Limb (tissue), 2 donors: ENCODE results near the gene EEF1B2.
A peak's percentile ranks its signal among the peaks of the same experiment; 100 is the strongest.
"Not testable (repeated sequence)": the region's sequence is repeated elsewhere in the genome, so short reads cannot be mapped to it uniquely, and the experiment has no call there.

Experiments
- DNase-seq, 2 donors: peaks; one replicate each; pipeline ENCODE4 v3.0.0-alpha.2; 2016; ENCODE audit errors: extremely low spot score in 2 of 2

Gene EEF1B2

GRCh38 chr2:206159346-206160124 lies at the start of gene EEF1B2, which contains the start of gene NDUFS1:
Gene EEF1B2 (plus strand): TSS chr2:206159895. CDS start chr2:206159980, 85 bp downstream.
Gene NDUFS1 (minus strand): TSS chr2:206159444. CDS start chr2:206153678, 5,766 bp downstream.
- DNase-seq = peak; percentile 97 to 98

GRCh38 chr2:206112108-206112507 lies 47.6 kb upstream of the EEF1B2 start:
- no peak for DNase-seq

- no peak for DNase-seq
Measured at GRCh38 chr2:206112846-206113547, 46.7 kb upstream of the EEF1B2 start.

- DNase-seq = no peak
Measured at GRCh38 chr2:206115026-206115578, 44.6 kb upstream of the EEF1B2 start.

- no peak for DNase-seq
Measured at GRCh38 chr2:206116278-206116677, 43.4 kb upstream of the EEF1B2 start.

- not testable (repeated sequence) for DNase-seq
Measured at GRCh38 chr2:206122569-206122968, 37.1 kb upstream of the EEF1B2 start.

- no peak for DNase-seq
Measured at GRCh38 chr2:206125901-206126300, 33.8 kb upstream of the EEF1B2 start.

- no peak for DNase-seq
Measured at GRCh38 chr2:206127656-206128055, 32.0 kb upstream of the EEF1B2 start.

GRCh38 chr2:206143451-206143850 lies 16.2 kb upstream of the EEF1B2 start:
- DNase-seq = no peak

GRCh38 chr2:206144383-206144782 lies 15.3 kb upstream of the EEF1B2 start:
- DNase-seq = no peak

GRCh38 chr2:206145665-206146064 lies 14.0 kb upstream of the EEF1B2 start:
- DNase-seq = no peak

GRCh38 chr2:206149330-206149729 lies 10.4 kb upstream of the EEF1B2 start:
- no peak for DNase-seq

- DNase-seq = no peak
Measured at GRCh38 chr2:206150168-206150567, 9.5 kb upstream of the EEF1B2 start.

- no peak for DNase-seq
Measured at GRCh38 chr2:206150631-206151030, 9.1 kb upstream of the EEF1B2 start.

GRCh38 chr2:206154197-206154596 lies 5.5 kb upstream of the EEF1B2 start:
- no peak for DNase-seq

GRCh38 chr2:206157014-206157413 lies 2.7 kb upstream of the EEF1B2 start:
- not testable (repeated sequence) for DNase-seq

- peak in 1 of 2 donors; percentile 6 for DNase-seq
Measured at GRCh38 chr2:206158563-206159345, 941 bp upstream of the EEF1B2 start.

GRCh38 chr2:206160125-206160806 lies 571 bp downstream of the EEF1B2 start:
- DNase-seq = peak in 1 of 2 donors; percentile 13

GRCh38 chr2:206160807-206161179 lies 1.1 kb downstream of the EEF1B2 start:
- no peak for DNase-seq

GRCh38 chr2:206162401-206162800 lies 2.7 kb downstream of the EEF1B2 start:
- not testable (repeated sequence) for DNase-seq
